ENCODE results near the gene DIP2A.
"Not testable (repeated sequence)": the region's sequence is repeated elsewhere in the genome, so short reads cannot be mapped to it uniquely, and the experiment has no call there.

Gene DIP2A

GRCh38 chr21:46452710-46453109, 6.0 kb upstream of the DIP2A start:
- DNase-seq (ENCODE audit: low read depth in 2 of 2): no peak

- no peak for DNase-seq (ENCODE audit: low read depth in 2 of 2)
Observed at GRCh38 chr21:46454142-46454541, 4.5 kb upstream of the DIP2A start.

GRCh38 chr21:46454634-46455390, 3.9 kb upstream of the DIP2A start:
- DNase-seq (ENCODE audit: low read depth in 2 of 2): no peak

- no peak for DNase-seq (ENCODE audit: low read depth in 2 of 2)
Observed at GRCh38 chr21:46455575-46456385, 2.9 kb upstream of the DIP2A start.

- no peak for DNase-seq (ENCODE audit: low read depth in 2 of 2)
Observed at GRCh38 chr21:46456750-46457149, 1.9 kb upstream of the DIP2A start.

GRCh38 chr21:46457801-46458314, 833 bp upstream of the DIP2A start:
- DNase-seq (ENCODE audit: low read depth in 2 of 2): no peak

GRCh38 chr21:46459024-46459355, 299 bp downstream of the DIP2A start:
- no peak for DNase-seq (ENCODE audit: low read depth in 2 of 2)

GRCh38 chr21:46459356-46460112, 843 bp downstream of the DIP2A start:
- no peak for DNase-seq (ENCODE audit: low read depth in 2 of 2)

- DNase-seq (ENCODE audit: low read depth in 2 of 2): no peak
Observed at GRCh38 chr21:46461909-46462308, 3.2 kb downstream of the DIP2A start.

- DNase-seq (ENCODE audit: low read depth in 2 of 2): not testable (repeated sequence)
Observed at GRCh38 chr21:46465153-46465552, 6.5 kb downstream of the DIP2A start.

GRCh38 chr21:46465651-46466050, 7.0 kb downstream of the DIP2A start:
- no peak for DNase-seq (ENCODE audit: low read depth in 2 of 2)

GRCh38 chr21:46468108-46468774, 9.6 kb downstream of the DIP2A start:
- no peak for DNase-seq (ENCODE audit: low read depth in 2 of 2)

GRCh38 chr21:46469275-46469674, 10.6 kb downstream of the DIP2A start:
- DNase-seq (ENCODE audit: low read depth in 2 of 2): no peak

GRCh38 chr21:46471514-46471913, 12.8 kb downstream of the DIP2A start:
- DNase-seq (ENCODE audit: low read depth in 2 of 2): no peak

- no peak for DNase-seq (ENCODE audit: low read depth in 2 of 2)
Observed at GRCh38 chr21:46472246-46472645, 13.6 kb downstream of the DIP2A start.

- no peak for DNase-seq (ENCODE audit: low read depth in 2 of 2)
Observed at GRCh38 chr21:46474382-46474781, 15.7 kb downstream of the DIP2A start.

- no peak for DNase-seq (ENCODE audit: low read depth in 2 of 2)
Observed at GRCh38 chr21:46475296-46475695, 16.6 kb downstream of the DIP2A start.

- no peak for DNase-seq (ENCODE audit: low read depth in 2 of 2)
Observed at GRCh38 chr21:46477765-46478164, 19.1 kb downstream of the DIP2A start.

GRCh38 chr21:46478910-46479309, 20.2 kb downstream of the DIP2A start:
- no peak for DNase-seq (ENCODE audit: low read depth in 2 of 2)

- DNase-seq (ENCODE audit: low read depth in 2 of 2): no peak
Observed at GRCh38 chr21:46480466-46480865, 21.8 kb downstream of the DIP2A start.

GRCh38 chr21:46482225-46482845, 23.6 kb downstream of the DIP2A start:
- no peak for DNase-seq (ENCODE audit: low read depth in 2 of 2)
